Measurements from ENCODE around the gene DIP2C.
"Not testable (repeated sequence)": the region's sequence is repeated elsewhere in the genome, so short reads cannot be mapped to it uniquely, and the experiment has no call there.

The DIP2C gene

GRCh38 chr10:608331-609261, 80.9 kb downstream of the DIP2C start:
- DNase-seq = no peak

GRCh38 chr10:607545-608185, 81.8 kb downstream of the DIP2C start:
- no peak for DNase-seq

DNA sequence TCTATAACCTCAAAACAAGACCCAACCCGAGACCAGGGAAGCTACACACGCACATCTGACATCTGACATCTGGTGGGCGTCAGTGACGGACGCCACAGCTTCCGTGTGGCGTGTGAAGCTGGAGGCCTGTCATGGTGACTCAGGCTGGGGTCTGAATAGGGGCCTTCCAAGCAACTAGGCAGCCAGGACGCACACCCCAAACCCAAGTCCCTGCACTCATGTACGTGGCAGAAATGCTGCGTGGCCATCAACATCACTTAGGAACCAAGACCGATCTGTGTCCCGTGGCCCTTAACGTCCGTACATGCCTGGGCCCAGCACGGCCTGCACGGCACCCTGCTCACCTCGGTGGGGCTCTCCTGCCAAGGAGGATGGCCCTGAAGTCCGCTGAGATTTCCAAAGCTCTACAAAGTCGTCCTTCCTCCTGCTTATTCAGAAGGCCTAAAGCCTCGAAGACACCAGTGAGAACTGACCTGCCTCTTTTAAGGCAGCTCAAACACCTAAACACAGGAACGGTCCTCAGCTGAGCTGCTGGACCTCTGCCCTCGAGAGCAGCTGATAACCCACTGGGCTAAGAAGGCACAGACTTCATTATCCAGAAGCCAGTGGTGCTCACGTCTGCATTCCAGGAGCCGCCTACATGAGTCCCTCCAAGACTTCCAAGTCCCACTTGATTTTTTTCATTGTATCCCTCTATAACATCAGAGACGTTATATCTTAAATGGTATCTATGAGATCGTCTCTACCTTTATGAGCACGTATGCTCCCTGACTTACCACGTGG, 82.5 kb downstream of the DIP2C start:
- DNase-seq = no peak

DNA sequence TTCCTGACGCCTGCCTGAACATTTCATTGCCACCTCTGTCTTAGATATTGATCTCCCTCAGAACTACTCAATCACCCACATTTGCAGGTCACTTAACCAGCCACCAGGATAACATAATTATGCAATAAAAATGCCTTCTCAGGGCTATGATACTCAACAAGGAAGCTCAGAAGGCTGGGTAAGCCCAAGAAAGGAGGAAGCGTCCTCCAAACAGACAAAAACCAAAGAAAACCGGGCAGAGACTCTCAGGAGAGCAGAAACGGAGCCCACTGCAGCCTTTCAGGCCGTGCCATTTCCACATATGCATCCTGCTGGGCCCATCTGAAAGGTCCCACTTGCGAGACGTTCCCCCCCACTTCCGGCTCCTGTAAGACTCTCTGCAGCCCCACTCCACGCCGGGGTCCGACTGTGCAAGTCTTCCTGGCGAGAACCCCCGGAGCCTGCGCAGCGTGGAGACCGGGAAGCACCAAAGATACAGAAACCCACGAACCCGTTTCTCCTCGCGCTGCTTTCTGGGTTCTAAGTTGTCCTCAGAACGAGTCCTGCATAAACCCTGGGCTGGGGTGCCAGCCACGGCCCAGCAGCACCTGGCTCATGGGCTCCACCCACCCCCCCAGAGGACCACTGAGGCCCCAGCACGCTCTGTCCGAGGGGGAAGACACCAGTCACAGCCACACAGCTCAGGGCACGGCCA, 83.7 kb downstream of the DIP2C start:
- no peak for DNase-seq

GRCh38 chr10:604716-605631, 84.5 kb downstream of the DIP2C start:
- no peak for DNase-seq

- DNase-seq = no peak
These were observed 85.7 kb downstream of the DIP2C start for GRCh38 chr10:603745-604144.

GRCh38 chr10:602391-603005, 87.0 kb downstream of the DIP2C start:
- DNase-seq = no peak

DNA sequence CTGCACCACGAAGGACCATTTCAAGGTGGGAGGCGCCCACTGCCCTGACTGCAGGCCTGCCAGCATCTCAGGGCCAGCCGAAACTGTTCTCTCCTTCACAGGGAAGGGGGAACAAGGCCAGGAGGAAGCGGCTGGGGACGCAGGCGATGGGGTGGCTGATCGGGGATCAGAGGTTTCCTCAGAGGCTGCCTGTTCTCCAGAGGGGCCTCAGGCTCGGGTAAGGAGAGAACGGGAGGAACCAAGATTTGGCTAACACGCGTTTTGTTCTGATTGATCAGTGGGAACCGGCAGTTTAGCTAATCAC, 87.9 kb downstream of the DIP2C start:
- DNase-seq = no peak

- no peak for DNase-seq
These were observed 88.4 kb downstream of the DIP2C start for GRCh38 chr10:600876-601659.

DNA sequence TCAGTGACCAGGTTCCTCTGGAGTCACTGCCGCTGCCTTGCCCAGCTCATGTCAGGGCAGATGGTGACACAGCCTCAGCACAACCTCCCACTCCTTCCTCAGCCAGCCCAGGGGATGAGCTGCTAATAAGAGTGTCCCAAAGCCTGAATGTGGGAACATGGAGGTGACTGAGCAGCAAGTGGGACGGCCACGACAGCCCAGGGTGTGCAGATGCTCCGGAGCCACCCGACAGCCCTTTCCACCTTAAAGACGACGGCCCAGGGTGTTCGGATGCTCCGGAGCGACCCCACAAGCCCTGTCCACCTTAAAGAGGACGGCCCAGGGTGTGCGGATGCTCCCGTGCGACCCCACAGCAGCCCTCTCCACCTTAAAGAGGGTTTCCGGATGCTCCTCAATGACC, 89.2 kb downstream of the DIP2C start:
- DNase-seq = no peak

GRCh38 chr10:599767-600166, 89.7 kb downstream of the DIP2C start:
- DNase-seq = no peak

- no peak for DNase-seq
These were observed 90.9 kb downstream of the DIP2C start for GRCh38 chr10:598415-599170.

DNA sequence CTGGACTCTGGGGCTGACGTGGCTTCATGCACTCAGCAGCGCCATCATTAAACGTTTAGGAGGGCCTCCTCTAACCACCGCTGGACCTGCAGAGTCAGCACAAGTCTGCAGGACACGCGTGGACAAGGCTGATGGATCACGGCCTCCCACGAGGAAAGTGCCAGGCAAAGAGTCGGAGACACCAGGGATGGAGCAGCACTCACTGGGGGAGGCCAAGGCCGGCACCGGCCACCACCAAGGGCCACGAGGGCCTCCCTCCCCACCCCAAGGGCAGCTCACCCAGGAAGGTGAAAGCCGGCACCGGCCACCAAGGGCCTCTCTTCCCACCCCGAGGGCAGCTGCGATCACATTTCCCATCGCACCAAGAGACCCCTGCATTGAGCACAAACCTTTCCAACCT, 91.5 kb downstream of the DIP2C start:
- DNase-seq = no peak

- no peak for DNase-seq
These were observed 92.6 kb downstream of the DIP2C start for GRCh38 chr10:596725-597345.

DNA sequence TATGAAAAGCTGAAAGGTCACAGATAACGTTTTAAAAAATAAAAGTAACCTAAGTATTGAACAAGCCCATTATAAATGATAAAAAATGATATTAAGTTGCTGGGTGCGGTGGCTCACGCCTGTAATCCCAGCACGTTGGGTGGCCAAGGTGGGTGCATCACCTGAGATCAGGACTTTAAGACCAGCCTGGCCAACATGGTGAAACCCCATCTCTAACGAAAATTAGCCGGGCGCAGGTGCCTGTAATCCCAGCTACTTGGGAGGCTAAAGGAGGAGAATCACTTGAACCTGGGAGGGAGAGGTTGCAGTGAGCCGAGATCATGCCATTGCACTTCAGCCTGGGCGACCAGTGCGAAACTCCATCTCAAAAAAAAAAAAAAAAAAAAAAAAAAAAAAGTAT, 93.3 kb downstream of the DIP2C start:
- DNase-seq = not testable (repeated sequence)

- no peak for DNase-seq
These were observed 94.0 kb downstream of the DIP2C start for GRCh38 chr10:595473-595872.

GRCh38 chr10:594584-595270, 94.7 kb downstream of the DIP2C start:
- no peak for DNase-seq

DNA sequence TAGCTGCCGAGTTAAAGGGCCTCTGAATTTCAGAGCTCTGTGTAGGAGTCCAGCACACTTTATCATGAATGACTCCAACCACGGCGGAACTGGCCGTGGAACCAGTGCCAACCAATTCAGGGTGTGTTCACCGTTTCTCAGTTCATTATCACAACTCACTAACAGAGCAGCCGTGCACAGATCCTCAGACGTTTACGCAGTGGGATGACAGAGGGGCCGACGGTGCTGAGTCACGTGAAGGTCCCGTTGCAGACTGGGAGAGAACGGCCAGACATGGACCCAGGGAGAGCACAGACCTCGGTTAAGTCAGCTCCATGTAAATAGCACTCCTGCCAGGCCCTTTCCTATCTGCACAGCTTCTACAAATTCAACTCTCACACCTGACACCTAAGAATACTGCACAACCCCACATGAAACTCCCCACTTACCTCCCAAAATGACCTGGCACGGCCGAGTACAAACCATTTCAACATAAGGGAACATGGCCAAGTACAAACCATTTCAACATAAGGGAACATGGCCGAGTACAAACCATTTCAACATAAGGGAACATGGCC, 95.5 kb downstream of the DIP2C start:
- DNase-seq = no peak

Data from stimulated activated naive CD4-positive, alpha-beta T cell (primary cell).